OCI-M2 (cell line): ENCODE data around the gene DENND1A.
"Not testable (repeated sequence)": the region's sequence is repeated elsewhere in the genome, so short reads cannot be mapped to it uniquely, and the experiment has no call there.

Source experiments
- DNase-seq: peaks from one replicate; lab custom pipeline; 2025; ENCODE audit not compliant: unreplicated experiment; lab: John Stamatoyannopoulos, UW

DENND1A gene

DNA sequence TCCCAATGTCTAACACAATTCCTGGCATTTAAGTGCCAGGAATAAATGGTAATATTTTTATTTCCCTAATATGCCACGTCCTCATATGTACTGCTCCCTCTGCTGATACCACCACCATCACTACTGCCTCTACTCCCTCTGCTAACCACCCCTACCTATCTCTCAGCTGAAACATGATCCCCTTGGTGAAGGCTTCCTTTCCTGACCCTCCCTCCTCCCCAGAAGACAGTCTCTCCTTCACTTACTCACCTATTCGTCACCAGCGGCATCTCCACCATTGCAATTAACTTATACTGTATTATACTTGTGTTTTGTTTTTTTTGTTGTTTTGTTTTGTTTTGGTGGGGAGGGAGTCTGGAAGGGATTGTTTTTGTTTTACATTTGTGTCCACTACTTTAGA lies 4.8 kb downstream of the DENND1A start:
- no peak for DNase-seq

- DNase-seq = no peak
These were observed 5.2 kb downstream of the DENND1A start for GRCh38 chr9:123924727-123925126.

DNA sequence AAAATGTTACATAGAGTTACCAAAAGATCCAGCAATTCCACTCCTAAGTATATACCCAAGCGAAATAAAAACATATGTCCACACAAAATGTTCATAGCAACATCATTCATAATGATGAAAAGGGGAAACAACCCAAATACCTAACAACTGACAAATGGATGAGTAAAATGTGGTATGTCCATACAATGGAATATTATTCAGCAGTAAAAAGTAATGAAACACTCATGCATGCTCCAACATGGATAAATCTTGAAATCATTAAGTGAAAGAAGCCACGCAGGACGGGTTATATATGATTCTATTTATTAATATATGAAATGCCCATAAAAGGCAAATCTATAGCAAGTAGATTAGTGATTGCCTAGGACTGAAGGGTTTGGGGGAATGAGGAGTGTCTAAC lies 6.0 kb downstream of the DENND1A start:
- no peak for DNase-seq

DNA sequence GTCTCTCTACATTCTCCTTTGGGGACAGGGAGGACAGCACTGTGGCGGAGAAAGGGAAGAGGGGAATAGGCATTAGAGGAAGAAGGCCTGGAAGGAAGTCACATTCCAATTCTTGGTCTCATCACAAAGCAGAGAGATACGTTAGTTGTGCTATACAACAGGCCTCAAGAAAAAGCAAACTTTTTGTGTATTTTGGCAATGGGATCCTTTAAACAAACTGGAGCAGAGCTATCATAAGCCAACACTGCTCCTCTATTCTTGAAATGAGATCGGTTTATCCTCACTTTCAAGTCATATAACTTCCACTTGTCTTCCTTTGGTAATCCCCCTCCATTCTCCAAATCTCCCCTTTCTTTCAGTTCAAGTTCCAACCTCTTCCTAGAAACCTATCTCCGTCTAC lies 6.5 kb downstream of the DENND1A start:
- DNase-seq = no peak

DNA sequence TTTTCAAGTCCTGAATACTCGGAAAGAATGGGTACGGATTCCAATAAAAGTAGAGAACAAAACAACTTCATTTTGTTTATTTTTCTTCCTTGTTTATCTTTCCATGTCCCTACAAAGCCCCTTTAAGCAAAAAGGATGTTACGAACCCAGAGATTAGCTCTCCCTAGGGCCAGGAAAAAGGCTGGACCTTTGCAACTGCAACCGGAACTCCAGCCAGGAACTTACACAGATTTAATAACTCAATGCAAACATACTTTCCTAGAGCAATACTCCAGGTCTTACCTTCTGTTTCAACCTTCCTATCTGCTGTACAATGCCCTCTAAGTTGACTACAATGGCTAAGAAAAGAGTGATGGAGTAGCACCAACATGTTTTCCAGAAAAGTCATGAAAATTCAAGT lies 7.0 kb downstream of the DENND1A start:
- DNase-seq = no peak

GRCh38 chr9:123922431-123922830 lies 7.5 kb downstream of the DENND1A start:
- DNase-seq = no peak

- no peak for DNase-seq
These were observed 15.3 kb downstream of the DENND1A start for GRCh38 chr9:123914517-123915196.

GRCh38 chr9:123912167-123912897 lies 17.6 kb downstream of the DENND1A start:
- DNase-seq = no peak

- no peak for DNase-seq
These were observed 18.9 kb downstream of the DENND1A start for GRCh38 chr9:123911024-123911423.

- not testable (repeated sequence) for DNase-seq
These were observed 20.7 kb downstream of the DENND1A start for GRCh38 chr9:123909192-123909591.

DNA sequence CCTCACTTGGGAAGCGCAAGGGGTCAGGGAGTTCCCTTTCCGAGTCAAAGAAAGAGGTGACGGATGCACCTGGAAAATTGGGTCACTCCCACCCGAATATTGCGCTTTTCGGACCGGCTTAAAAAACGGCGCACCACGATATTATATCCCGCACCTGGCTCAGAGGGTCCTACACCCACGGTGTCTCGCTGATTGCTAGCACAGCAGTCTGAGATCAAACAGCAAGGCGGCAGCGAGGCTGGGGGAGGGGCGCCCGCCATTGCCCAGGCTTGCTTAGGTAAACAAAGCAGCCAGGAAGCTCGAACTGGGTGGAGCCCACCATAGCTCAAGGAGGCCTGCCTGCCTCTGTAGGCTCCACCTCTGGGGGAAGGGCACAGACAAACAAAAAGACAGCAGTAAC lies 26.4 kb downstream of the DENND1A start:
- DNase-seq = not testable (repeated sequence)

DNA sequence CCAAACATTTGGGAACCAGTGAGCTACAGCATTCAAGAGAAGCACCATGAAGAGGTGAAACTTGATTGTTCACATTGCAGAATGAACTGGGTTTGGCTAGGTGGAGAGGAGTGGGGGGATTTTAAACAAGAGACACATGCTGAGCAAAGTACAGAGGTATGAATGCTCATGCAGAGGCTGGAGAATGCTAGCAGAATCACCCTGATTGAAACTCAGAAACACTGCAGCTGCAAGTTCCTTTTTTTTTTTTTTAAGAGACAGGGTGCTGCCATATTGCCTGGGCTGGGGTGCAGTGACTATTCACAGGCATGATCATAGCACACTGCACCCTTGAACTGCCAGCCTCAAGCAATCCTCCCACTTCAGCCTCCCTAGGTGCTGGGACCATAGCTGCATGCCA lies 35.1 kb downstream of the DENND1A start:
- DNase-seq = no peak

- no peak for DNase-seq
These were observed 36.0 kb downstream of the DENND1A start for GRCh38 chr9:123893831-123894460.

DNA sequence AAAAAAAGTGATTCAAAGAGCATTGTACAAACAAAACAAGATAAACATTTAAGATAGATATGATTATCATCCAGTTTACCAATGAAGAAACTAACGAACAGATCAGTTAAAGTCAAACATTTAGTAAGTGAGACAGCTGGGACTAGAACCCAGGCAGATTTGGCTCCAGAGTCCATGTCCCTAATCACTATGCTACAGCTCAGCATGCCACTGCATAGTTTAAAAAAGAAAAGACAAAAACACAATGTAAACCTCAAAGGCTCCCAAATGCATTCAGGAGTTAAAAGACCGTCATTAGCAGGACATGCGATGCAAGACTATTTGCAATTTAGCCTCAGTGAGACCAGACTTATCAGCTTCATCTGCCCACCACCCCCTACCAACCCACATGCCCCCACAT lies 36.8 kb downstream of the DENND1A start:
- DNase-seq = no peak

DNA sequence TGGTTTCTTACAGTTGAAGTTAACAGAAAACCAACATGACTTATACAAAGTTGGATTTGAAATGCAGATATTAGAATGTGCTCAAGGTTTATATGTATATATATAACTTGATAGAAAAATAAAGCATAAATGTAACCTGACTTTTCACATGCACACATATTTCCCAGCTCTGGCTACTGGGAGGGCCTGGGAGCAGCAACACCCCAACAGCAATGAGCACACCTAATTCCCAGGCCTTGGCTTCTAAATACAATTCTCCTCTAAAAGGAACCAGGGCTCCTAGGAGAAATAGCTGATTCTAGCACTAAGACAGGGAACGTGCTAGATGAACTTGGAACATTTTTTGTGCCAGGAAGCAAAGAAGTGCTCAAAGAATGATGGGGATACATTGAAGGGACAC lies 42.1 kb downstream of the DENND1A start:
- no peak for DNase-seq

- not testable (repeated sequence) for DNase-seq
These were observed 44.1 kb downstream of the DENND1A start for GRCh38 chr9:123885834-123886233.

GRCh38 chr9:123883634-123884033 lies 46.3 kb downstream of the DENND1A start:
- no peak for DNase-seq

- DNase-seq = no peak
These were observed 48.3 kb downstream of the DENND1A start for GRCh38 chr9:123881604-123882003.

- no peak for DNase-seq
These were observed 49.5 kb downstream of the DENND1A start for GRCh38 chr9:123880420-123880819.

- DNase-seq = no peak
These were observed 53.2 kb downstream of the DENND1A start for GRCh38 chr9:123876750-123877149.

- no peak for DNase-seq
These were observed 57.2 kb downstream of the DENND1A start for GRCh38 chr9:123872710-123873109.

DNA sequence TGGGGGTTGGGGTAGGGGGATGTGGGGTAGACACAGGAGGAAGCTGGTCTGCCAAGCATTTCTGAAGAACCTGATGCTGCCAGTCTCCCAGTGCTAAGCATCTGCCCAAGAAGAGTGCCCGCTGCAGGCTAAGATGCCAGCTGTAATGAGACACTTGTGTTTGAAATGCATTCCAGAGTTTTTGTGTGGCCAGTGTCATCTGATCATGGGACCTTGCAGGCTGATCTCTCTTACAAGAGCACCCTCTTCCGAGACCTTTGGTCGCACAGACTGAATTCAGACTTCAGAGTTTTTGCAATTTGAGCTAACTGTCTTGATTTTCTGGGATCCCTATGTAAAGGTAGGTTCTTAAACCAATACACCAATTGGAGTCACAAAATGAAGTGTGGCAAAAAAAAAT lies 58.1 kb downstream of the DENND1A start:
- no peak for DNase-seq
